Umbilical cord (tissue), 2 donors: ENCODE results near the gene SEMA3C. TPM values are rescaled to one million over a fixed set of nuclear protein-coding genes. Genes with fewer than 3 reads are reported as not detected.
A peak's percentile ranks its signal among the peaks of the same experiment; 100 is the strongest.

Experiments
- DNase-seq: peaks from one replicate; pipeline ENCODE4 v3.0.0-alpha.2; 2015; ENCODE audit warnings: low spot score
- total RNA-seq: library from RNA; depleted of rRNA; stranded (reverse); fragments of >200 nt; gene quantifications from one replicate; pipeline ENCODE4 v1.2.3, GENCODE V29; 2014; ENCODE audit warnings: low replicate concordance; ENCODE audit not compliant: insufficient read depth

SEMA3C gene
- total RNA-seq, 1 donor from 2014 or later = 93.4 TPM

DNA sequence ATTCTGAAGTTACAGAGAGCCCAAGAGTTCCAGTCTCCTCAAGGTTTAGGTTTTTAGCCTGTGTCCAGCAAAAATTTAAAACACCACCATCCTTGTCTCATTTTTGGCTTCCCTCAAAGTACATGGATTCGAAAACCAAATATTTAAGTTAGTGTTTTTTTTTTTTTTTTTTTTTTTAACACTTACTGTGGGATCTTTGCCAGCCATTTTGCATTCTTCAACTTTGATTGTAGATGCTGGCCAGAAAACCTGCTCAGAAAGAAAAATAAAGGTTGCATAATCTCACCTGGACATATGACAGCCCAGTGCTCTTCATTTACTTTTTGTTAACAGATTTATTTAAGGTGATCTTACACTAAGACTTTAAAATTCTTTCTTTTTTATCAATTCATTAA, 91.6 kb downstream of the SEMA3C start:
- no peak for DNase-seq

DNA sequence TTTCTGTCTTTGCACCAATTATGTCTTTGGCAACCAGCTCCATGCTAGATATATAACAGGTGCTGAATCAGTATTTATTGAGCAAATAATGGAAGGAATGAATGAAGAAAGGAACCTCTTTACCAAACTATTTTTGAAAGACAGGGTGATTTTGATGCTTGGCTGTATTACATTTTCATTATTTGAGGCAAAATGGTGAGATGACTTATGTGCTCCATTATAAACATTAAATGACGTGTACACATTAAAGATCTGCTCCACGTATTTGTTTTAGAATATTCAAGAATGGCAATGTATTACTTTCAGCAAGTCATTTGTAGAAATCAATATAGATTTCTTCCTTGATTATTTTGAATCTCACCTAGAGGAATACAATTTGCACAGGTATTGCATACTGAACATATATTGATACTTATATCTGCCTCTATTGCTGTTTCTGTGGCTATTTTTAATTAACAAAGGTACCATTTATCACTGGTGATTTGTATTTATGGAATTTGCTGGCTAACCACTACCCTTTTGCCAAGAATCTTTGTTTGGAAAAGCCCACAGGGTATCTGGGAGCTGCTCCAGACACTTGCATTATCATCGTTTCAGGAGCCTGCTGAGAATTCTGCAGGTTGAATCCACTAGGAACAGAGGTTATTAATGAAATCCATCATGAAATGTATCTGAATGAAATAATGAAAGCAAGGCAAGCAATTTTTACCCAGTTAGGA, 92.2 kb downstream of the SEMA3C start:
- no peak for DNase-seq

GRCh38 chr7:80825499-80825898, 93.4 kb downstream of the SEMA3C start:
- DNase-seq = no peak

DNA sequence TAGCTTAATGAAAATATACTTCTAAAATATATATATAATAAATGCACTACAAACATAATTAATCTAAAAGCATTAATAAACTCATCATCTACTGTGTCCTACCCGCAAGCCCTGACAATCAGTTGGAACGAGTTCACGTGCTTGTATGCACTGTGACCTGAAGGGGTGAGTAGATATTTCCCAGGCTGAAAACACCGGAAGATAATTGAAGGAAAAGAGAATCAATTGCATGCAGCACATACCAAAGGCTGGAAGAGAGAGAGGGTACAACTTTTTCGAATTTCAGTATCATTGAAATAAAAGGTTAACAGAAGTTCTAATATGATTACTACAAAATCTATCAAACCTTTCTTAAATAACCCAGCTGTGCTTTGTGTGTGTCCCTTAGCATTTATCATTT, 94.6 kb downstream of the SEMA3C start:
- no peak for DNase-seq

DNA sequence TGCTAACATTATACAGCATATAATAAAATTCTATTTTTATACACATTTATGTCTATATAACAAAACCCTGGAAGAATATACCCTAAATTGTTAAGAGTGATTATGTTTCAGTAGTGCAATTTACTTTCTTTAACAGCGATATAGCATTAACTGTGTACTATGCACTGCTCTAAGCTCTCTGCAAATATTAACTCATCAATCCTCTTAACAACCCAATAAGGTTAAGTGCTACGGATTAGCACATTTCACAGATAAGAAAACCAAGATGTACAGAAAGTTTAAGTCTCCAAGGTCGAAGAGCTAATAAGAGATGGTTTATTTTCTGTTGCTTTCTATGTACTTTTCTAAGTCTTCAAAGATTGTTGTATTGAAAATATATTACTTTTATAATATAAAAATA, 95.8 kb downstream of the SEMA3C start:
- no peak for DNase-seq

GRCh38 chr7:80821771-80822319, 97.0 kb downstream of the SEMA3C start:
- no peak for DNase-seq

GRCh38 chr7:80819503-80819902, 99.3 kb downstream of the SEMA3C start:
- no peak for DNase-seq

GRCh38 chr7:80818181-80818580, 100.7 kb downstream of the SEMA3C start:
- no peak for DNase-seq

DNA sequence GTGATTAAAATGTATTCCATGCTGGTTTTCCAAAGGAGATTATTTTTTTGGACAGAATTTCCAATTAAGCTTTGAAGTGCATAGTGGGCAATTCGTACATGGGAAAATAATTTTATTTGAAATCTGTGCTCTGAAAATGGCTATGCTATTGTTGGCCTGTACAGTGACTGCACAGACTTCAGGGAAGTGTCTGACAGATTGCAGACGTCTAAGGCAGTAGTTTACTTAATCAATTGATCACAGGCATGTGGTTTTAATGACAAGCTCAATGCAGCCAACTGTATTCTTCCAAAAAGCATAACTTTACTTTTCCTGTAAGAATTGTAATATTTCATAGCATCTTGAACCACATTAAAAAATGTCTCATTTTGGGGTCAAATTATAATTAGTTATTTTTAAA, 102.0 kb downstream of the SEMA3C start:
- DNase-seq = no peak

DNA sequence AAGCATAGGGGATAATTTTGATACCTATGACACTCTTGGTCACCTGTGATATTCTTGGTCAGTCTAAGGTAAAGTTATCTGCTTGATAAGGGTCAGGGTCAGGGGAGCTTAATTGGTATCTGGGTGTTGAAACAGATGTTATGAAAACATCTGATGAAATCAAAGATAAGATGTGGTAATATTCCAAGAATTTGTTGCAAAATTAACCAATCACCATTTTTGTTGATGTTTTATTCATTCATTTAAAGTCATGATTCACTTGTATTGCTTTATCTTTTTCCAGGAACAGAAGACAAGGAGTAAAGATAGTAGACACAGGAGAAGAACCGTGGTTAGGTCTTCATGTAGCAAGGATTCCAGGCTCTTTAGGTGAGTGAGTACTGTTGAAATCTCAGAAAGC, 103.1 kb downstream of the SEMA3C start:
- no peak for DNase-seq

DNA sequence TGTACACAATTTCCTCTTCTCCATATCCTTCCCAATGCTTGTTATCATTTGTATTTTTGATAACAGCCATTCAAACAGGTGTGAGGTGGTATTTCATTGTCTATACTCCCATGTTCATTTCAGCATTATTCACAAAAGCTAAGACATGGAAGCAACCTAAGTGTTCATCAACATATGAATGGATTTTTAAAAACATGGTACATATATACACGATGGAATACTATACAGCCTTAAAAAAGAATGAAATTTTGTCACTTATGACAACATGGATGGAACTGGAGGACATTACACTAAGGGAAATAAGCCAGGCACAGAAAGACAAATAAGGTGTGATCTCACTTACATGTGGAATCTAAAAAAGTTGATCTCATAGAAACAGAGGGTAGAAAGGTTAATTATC, 109.3 kb downstream of the SEMA3C start:
- DNase-seq = no peak

DNA sequence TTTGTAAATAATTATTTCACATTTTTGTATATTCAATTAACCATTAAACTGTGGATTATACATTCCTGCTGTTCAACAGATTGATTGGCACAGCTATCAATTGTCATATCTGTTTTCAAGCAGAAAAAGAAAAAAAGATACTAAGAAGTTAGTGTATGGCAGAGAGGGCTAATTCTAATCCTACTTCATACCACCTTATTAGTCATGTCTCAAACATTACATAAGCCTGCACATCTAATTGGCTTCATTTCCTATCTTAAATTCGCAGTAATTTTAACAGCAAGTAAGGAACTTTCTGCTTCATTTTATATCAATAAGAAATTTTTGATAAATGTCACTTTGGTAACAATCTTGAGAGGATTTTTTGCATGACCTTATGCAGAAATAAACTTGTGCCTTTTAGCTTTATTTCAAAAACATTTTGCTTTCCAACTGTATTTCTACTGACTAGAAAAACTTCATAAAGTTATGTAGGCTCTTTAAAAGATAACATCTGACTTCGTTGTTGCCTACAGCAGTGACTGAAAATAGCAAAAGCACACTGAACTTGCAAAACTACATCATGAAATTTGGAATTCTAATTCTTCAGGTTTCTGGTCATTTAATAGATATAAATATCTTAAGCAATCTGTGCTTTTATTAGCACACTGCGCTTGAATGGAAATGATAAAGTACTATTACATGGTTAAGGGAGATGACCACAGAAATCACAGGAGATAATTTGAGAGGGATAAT, 111.5 kb downstream of the SEMA3C start:
- DNase-seq = no peak

DNA sequence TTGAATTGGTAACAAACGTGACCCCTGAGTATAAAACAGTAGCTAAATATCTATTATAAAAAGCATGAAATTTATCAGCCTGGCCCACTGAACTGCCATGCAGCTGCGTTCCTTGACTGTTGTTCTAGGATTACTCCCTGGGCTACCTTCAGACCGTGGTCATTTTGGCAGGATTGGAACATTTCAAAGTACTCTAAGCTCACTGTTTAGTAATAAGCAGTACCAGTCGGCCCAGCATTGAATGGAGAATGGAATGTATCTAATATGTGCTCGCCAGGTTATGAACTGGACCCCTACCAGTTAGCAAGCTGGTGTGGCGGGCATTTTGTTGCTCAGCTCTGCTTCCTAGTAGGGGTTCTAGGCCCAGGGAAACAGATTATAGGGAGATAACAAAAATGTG, 112.2 kb downstream of the SEMA3C start:
- no peak for DNase-seq

GRCh38 chr7:80804589-80804988, 114.3 kb downstream of the SEMA3C start:
- DNase-seq = no peak

- no peak for DNase-seq
Observed at GRCh38 chr7:80802527-80802926, 116.3 kb downstream of the SEMA3C start.

GRCh38 chr7:80794631-80795573, 123.9 kb downstream of the SEMA3C start:
- peak; percentile 81 for DNase-seq

DNA sequence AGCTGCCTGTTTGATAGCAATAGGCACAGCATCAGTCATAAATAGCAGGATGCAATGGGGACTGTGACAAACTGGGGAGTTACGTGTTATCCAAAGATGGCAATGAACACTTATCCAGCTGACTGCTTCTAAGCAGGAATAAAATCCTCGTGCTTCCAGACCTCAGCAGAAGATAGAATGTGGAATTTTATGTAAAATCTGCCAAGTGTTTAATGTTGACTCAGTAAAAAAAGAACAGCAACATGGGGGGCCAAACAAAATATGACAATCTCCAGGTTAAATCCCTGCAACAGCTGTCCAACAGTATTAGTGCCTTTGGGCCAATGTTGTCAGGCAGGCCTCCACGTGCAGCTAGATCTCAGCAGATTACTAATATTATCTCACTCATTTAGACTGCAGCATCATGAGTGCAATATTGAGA, 127.3 kb downstream of the SEMA3C start:
- peak; percentile 63 for DNase-seq

- DNase-seq = peak; percentile 59
Observed at GRCh38 chr7:80790877-80791276, 128.0 kb downstream of the SEMA3C start.

DNA sequence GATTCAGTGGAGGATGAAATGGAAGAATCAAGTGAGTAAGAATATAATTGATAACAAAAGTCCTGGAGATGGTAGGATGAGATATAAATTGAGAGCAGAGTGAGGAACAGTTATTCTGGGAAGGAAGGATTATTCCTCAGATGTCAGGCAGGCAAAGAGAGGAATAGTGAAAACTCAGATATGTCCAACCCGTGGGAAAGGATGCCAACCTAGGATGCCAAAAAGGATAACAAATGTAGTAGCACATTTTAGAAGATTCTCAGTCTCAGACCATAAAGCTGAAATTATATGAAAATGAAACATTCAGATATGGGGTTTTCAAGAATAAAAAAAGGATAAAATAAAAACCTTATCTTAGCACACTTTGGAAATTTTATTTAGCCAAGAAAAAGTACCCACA, 131.1 kb downstream of the SEMA3C start:
- no peak for DNase-seq

GRCh38 chr7:80785961-80786536, 132.8 kb downstream of the SEMA3C start:
- DNase-seq = no peak

DNA sequence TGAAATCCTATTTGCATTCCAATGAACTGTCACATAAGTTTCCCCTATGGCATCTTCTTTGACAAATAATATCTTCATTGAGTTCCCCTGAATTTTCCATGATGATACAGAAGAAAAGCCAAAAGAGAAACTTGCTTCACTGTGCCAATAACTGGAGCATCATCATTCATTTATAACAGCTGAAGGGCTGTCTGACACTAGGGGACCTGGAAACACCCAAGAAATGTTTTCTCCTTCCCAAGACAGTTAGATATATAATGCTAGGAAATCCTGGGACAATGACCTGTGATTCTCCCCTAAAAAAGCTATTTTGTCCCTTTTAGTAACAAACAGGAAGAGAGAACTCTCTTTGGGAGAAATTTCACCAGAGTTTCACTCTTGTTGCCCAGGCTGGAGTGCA, 133.6 kb downstream of the SEMA3C start:
- DNase-seq = no peak
